Measurements from ENCODE around the gene ZDHHC4.
"Not testable (repeated sequence)": the region's sequence is repeated elsewhere in the genome, so short reads cannot be mapped to it uniquely, and the experiment has no call there.

Gene ZDHHC4

GRCh38 chr7:6562106-6562505, 15.1 kb upstream of the ZDHHC4 start:
- no peak for DNase-seq (ENCODE audit: low read depth)

GRCh38 chr7:6563936-6564770, 13.1 kb upstream of the ZDHHC4 start:
- DNase-seq (ENCODE audit: low read depth): no peak

- no peak for DNase-seq (ENCODE audit: low read depth)
These were observed 11.6 kb upstream of the ZDHHC4 start for GRCh38 chr7:6565655-6566054.

GRCh38 chr7:6567886-6568285, 9.4 kb upstream of the ZDHHC4 start:
- DNase-seq (ENCODE audit: low read depth): no peak

- DNase-seq (ENCODE audit: low read depth): no peak
These were observed 6.0 kb upstream of the ZDHHC4 start for GRCh38 chr7:6571160-6571779.

- DNase-seq (ENCODE audit: low read depth): no peak
These were observed 1.8 kb upstream of the ZDHHC4 start for GRCh38 chr7:6575281-6576023.

GRCh38 chr7:6576024-6576866, 1.0 kb upstream of the ZDHHC4 start:
- no peak for DNase-seq (ENCODE audit: low read depth)

- not testable (repeated sequence) for DNase-seq (ENCODE audit: low read depth)
These were observed 336 bp upstream of the ZDHHC4 start for GRCh38 chr7:6576867-6577368.

- no peak for DNase-seq (ENCODE audit: low read depth)
These were observed 1.1 kb downstream of the ZDHHC4 start for GRCh38 chr7:6578114-6579084.

- DNase-seq (ENCODE audit: low read depth): no peak
These were observed 2.2 kb downstream of the ZDHHC4 start for GRCh38 chr7:6579446-6579845.

GRCh38 chr7:6585746-6586432, 8.6 kb downstream of the ZDHHC4 start:
- DNase-seq (ENCODE audit: low read depth): not testable (repeated sequence)

- no peak for DNase-seq (ENCODE audit: low read depth)
These were observed 11.3 kb downstream of the ZDHHC4 start for GRCh38 chr7:6588566-6588965.

GRCh38 chr7:6589151-6589828, 12.0 kb downstream of the ZDHHC4 start:
- no peak for DNase-seq (ENCODE audit: low read depth)

GRCh38 chr7:6589829-6590644, 12.8 kb downstream of the ZDHHC4 start, which contains the start of gene INTS15:
Gene INTS15 (plus strand): TSS chr7:6590021. CDS start chr7:6590284, 263 bp downstream.
- peak; percentile 76 for DNase-seq (ENCODE audit: low read depth)

GRCh38 chr7:6590645-6591110, 13.4 kb downstream of the ZDHHC4 start:
- DNase-seq (ENCODE audit: low read depth): no peak

GRCh38 chr7:6600093-6600492, 22.8 kb downstream of the ZDHHC4 start:
- no peak for DNase-seq (ENCODE audit: low read depth)

GRCh38 chr7:6604458-6604857, 27.2 kb downstream of the ZDHHC4 start:
- DNase-seq (ENCODE audit: low read depth): no peak

Data from activated T-cell treated with anti-CD3 and anti-CD28 coated beads for 24 hours (primary cell).